Fibroblast of skin of abdomen (primary cell): ENCODE measurements around the gene POMC.
A peak's percentile ranks its signal among the peaks of the same experiment; 100 is the strongest.
"Not testable (repeated sequence)": the region's sequence is repeated elsewhere in the genome, so short reads cannot be mapped to it uniquely, and the experiment has no call there.

Experiments
- DNase-seq: peaks from one replicate; pipeline ENCODE4 v3.0.0-alpha.2; 2013

POMC gene

DNA sequence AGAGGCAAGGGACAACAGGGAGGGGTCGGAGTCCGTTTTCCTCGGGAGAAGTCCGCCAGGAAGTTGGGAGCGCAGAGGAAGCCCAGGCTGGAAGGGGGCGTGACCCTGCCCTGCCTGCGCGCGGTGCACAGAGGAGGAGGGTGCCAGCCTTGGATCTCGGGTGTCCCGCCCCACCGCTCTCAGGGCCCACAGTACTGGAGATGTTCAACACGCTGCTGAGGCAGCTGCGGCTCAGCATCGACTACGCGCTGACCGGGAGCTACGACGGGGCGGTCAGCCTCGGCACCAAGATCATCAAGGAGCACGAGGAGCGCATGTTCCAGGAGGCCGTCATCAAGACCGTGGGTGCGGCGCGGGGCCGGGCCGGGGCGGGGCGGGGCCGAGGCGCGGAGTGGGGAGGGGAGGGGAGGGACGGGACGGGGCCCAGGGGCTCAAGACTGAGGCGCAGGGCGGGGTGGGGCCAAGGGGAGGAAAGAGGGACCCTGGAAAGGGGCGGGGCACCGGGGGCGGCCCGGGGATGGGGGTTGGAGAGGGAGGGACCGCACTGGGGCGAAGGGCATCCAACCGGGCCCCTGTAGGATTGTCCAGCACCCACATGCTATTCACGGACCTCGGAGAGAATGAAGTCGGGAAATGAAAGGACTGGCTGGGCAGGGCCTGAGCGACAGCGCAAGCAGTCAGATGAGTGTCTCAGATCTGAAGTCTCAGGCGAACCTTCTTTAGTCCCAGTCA is 36.6 kb downstream of the POMC start:
- DNase-seq, result no peak

DNA sequence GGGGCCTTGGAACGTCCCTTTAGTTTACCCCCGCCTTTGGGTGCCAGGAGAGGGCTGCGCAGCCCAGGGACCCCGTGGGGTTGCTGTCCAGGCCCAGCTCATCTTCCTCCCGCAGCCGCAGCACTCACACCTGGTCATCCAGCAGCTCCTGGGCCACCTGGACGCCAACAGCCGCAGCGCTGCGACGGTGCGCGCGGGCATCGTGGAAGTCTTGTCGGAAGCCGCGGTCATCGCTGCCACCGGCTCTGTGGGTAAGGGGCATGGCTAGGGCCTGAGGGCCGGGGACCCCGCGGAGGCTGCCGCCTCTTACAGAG is 37.2 kb downstream of the POMC start:
- DNase-seq, result no peak

DNA sequence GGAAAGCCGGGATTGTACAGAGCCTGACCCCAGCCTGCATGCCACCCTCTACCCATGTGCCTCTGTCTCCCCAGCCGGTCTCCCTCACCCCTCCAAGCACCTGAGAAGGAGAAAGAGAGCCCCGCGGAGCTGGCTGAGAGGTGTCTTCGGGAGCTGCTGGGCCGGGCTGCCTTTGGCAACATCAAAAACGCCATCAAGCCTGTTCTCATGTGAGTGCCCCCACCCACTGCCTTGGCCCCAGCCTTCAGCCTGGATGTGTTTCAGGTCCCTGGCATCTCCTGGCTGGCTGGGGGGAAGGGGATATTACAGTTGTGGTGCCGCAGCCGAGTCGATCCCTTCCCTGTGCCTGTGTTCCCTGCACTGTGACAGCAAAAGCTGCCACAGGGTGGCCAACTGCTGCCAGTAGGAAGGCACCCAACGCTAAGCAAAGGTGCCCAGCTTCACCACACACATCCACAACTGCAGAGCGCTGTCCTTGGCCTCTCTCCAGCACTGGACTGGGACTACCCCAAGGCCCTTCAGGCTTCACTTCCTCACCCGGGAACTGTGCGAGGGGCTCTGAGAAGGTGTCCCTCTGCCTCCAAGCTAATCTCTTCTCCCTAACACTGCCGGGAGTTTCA is 38.4 kb downstream of the POMC start:
- no peak for DNase-seq

DNA sequence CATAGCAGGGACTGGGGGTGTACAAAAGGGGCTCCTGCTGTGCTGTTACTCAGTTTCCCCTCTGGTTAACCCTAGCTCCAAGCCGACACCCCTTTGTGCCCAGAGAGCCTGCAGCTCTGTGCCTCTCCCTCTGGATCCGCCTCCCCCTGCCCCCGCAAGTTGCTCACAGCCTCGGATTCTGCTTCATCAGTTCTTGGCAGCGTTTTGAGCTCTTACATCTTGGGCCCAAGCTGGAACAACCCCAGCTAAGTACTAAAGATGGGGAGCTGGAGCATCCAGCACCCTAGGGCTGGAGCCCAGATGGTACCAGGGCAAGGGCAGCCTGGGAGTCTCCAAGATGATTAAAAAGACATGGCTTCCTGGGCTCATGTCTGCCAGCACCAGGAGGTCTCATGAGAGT is 40.7 kb downstream of the POMC start:
- DNase-seq, result peak; percentile 52

DNA sequence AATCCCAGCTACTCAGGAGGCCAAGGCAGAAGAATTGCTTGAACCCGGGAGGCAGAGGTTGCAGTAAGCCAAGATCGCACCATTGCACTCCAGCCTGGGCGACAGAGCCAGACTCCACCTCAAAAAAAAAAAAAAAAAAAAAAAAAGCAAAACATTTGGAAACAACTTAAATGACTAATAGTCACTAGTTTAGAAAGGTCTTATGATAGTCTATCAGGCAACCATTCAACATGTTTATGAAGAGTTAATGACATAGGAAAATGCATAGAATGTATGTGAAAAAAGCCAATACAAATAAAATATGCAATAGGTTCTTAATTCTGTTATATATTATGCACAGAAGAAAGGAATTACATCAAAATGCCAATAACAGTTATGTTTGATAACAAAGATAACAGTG is 41.3 kb downstream of the POMC start:
- not testable (repeated sequence) for DNase-seq

DNA sequence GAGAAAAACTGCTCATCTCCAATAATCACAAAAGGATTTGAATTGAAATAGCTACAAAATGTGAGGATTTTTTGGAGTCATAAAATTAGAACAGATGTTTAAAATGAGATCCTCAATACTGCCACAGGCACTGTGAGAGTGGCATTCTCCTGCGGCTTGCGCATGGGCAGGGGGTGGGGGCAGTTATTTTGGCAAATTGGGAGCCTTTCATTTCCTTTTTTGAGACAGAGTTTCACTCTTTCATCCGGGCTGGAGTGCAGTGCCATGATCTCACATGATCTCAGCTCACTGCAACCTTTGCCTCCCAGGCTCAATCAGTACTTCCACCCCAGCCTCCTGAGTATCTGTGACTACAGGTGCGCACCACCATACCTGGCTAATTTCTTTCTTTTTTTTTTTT is 42.4 kb downstream of the POMC start:
- DNase-seq, result no peak

DNA sequence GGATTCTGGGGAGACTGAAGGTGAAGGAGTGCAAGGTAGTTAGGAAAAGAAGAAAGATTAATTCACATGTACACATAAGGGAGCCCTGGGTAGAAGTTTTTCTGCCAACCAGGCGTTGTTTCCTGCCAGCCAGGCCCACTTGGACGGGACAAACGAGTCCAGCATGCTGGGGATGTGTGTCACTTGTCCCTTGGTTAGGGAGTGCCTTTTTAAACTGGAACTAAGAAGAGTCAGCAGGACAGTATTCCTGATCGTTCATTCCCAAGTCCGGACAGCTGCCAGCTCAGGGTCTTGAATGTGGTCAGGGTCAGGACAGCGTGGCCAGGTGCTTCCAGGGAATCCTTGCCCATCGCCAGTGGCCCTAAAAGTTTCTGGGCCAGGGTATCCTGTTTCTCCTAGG is 43.2 kb downstream of the POMC start:
- DNase-seq, result no peak

DNA sequence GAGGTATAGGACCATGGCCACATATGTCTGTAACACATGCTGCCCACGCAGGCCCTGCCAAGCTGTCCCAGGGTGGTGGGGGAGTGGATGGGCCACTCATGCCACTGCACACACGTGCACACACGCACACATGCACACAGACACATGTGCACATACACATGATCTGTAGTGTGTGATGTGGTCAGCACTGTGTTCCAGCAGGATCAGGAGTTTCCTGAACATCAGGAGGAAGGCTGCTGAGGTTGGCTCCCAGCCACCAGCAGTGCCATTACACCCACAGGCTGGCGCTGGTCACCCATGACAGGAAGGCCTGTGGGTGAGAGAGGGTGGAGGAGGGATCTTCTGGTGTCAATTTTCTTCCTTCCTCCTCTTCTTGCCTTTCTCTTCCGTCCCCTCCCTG is 44.7 kb downstream of the POMC start:
- DNase-seq, result no peak

DNA sequence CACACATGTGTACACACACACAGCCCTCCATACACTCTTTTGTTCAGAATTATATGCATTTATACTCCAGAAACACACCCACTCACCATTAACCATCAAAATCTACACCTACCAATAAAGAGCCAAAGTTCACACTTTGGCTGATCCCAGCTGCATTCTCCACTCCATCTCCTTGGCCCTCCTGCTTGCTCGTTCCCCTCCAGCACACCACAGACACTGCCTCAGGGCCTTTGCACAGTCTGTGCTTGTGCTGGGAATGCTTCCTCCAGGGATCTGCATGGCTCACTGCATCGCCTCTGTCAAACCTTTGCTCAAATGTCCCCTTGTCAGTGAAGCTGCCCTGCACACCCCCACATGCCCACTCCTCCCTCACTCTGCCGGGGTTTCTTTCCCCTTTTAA is 46.0 kb downstream of the POMC start:
- DNase-seq, result no peak

DNA sequence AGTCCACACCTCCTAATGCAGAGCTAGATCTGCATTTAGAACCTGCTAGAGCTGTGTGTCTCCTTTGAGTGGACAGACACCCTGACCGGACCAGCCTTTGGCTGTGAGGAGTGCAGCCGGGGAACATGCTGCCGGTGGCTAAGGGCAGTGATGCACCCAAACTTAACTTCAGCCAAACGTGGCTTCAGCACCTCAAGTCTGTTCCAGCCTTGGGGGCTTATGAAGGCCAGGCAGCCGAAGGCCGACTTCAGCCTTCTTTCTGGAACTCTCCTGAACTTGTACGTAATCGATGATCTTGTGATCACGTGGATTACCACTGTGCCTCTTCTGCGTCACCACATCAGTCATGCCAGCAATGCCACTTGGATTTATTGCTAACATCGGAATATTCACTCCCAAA is 49.1 kb downstream of the POMC start:
- DNase-seq, result no peak

DNA sequence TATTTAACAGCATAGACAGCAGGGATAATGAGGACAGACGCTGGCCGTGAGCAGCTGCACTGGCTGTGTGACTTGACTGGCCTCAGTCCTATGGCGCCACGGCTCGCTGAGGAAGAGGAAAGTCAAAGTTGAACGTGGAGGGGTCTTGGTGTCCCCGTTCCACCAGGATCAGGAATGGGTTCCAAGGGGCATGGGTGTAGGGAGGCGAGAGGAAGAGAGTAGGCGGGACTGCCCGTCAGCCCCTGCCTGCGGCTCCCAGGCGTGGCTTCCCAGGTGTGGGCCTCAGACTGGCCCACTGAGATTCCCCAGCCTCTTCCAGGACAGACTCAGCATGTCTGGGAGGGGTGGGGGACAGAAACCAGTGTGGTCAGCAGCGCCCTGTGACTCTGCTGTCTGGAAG is 51.4 kb downstream of the POMC start:
- DNase-seq, result no peak

DNA sequence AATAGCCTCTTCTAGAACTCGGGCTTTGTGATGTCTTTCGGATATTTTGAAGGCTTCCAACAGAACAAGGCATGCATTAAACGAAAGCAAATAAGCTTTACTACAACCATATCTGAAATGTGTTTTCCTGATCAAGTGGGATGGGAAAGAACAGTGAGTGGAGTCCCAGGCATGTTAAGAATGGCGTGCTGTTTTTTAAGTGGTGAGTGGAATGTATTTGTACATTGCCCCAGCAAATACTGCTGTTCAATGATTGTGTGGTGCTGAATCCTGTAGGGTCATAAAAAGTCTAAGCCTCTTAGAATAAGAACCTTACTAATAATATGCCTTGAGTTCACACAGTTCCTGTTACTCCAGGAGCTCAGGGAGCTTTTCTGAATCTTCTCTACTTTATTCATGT is 52.5 kb downstream of the POMC start:
- peak; percentile 66 for DNase-seq

DNA sequence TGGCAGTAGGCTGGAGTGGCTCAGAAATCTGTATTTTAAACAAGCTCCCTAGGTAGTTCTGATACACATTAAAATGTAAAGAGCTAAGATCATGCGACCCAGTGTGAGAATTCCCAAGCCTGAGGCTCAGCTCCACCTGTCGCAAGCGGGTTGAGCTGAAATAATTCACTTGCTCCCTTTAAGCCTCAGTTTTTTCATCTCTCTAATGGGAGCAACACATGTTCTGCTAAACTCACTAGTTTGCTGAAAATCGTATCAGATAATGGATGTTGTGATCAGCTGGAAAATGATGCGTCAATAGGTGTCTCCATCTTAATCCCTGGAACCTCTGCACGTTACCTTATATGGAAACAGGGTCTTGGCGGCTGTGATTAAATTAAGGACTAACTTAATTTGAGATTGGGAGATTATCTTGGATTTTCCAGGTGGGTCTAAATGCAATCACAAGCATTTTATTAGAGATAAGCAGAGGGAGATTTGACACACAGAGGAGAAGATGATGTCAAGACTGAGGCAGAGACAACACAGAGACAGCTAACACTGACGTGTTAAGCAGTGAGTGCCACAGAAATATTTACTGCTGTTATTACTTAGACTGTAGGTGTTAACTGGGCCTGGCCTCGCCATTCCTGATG is 53.0 kb downstream of the POMC start:
- DNase-seq, result no peak

DNA sequence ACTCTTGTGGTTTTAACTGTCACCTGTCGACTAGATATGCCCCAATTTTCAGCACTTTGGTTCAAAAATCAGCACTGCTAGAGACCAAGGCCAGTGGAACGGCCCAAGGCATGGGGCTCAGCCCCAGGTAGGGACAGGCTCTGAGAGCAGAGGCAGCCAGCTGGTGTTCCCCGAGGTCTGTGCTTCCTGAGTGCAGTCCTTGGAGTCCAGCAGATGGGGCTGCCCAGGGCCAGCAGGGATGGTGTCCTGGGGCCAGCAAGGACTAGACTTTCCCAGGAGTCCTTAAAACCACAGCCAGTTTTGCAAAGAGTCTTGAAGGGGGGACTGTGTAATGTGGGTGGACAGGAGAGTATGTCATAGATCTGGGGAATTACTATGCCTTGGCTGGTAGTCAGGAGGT is 56.3 kb downstream of the POMC start:
- no peak for DNase-seq
